NB4 (cell line): ENCODE measurements around the gene TMEM235.

Experiments used
- DNase-seq: peaks from one replicate; pipeline ENCODE4 v3.0.0; 2010; ENCODE audit warnings: low read depth
- H3K4me3 ChIP-seq: one replicate; pipeline ENCODE4 v1.5.1; 2011; ENCODE audit warnings: mild to moderate bottlenecking, low read depth, low read length, moderate library complexity
- MYC ChIP-seq: IDR thresholded peaks from 2 replicates; pipeline ENCODE4 v1.6.1; 2011; ENCODE audit warnings: low read depth, low read length
- POLR2A ChIP-seq: IDR thresholded peaks from 2 replicates; pipeline ENCODE4 v1.6.1; 2011; ENCODE audit warnings: mild to moderate bottlenecking; ENCODE audit not compliant: insufficient read length; ENCODE audit errors: extremely low read depth
- TF ChIP-seq, protein P1 (sequence below): IDR thresholded peaks from 2 replicates; pipeline ENCODE4 v1.6.1; 2011; ENCODE audit warnings: low read depth, low read length
- TF ChIP-seq, protein P2 (sequence below): IDR thresholded peaks from one replicate; pipeline ENCODE4 v1.5.1; 2012; ENCODE audit warnings: low read depth, low read length

The TMEM235 gene

GRCh38 chr17:78272181-78272913, 40.9 kb downstream of the TMEM235 start:
- no peak for DNase-seq
- H3K4me3 ChIP-seq = no peak overlapping the region

DNA sequence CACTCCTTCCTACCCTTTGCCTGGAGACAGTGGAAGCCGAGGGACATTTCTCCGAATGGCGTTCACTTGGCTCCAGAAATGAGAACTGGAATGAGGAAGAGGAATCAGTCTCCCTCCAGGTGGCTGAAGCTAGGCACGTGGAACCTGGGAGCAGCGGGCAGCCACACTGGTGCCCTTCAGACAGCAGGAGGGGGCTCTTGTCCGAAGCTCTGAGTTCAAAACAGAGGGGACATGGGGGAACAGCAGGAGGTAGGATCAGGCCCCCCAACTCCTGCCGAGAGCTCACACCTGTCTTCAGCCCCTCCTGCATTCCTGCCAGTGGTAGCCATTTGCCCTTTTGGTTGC, 41.5 kb downstream of the TMEM235 start:
- DNase-seq = no peak

More at GRCh38 chr17:78272181-78272913, 40.9 kb downstream of the TMEM235 start:
- no peak for TF ChIP-seq POLR2A
- TF ChIP-seq, protein P1, sequence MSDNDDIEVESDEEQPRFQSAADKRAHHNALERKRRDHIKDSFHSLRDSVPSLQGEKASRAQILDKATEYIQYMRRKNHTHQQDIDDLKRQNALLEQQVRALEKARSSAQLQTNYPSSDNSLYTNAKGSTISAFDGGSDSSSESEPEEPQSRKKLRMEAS = no peak
- no peak for TF ChIP-seq MYC
- TF ChIP-seq, protein P2, sequence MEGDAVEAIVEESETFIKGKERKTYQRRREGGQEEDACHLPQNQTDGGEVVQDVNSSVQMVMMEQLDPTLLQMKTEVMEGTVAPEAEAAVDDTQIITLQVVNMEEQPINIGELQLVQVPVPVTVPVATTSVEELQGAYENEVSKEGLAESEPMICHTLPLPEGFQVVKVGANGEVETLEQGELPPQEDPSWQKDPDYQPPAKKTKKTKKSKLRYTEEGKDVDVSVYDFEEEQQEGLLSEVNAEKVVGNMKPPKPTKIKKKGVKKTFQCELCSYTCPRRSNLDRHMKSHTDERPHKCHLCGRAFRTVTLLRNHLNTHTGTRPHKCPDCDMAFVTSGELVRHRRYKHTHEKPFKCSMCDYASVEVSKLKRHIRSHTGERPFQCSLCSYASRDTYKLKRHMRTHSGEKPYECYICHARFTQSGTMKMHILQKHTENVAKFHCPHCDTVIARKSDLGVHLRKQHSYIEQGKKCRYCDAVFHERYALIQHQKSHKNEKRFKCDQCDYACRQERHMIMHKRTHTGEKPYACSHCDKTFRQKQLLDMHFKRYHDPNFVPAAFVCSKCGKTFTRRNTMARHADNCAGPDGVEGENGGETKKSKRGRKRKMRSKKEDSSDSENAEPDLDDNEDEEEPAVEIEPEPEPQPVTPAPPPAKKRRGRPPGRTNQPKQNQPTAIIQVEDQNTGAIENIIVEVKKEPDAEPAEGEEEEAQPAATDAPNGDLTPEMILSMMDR = no peak

GRCh38 chr17:78273813-78274212, 42.4 kb downstream of the TMEM235 start:
- no peak overlapping the region for H3K4me3 ChIP-seq
- DNase-seq = no peak
- TF ChIP-seq, protein P2 = no peak
- TF ChIP-seq MYC (no peak), POLR2A (no peak)
- TF ChIP-seq, protein P1 = no peak

More for the DNA sequence above, 41.5 kb downstream of the TMEM235 start:
- H3K4me3 ChIP-seq = no peak overlapping the region
- TF ChIP-seq, protein P2 = no peak
- no peak for TF ChIP-seq MYC
- TF ChIP-seq, protein P1 = no peak
- TF ChIP-seq POLR2A = no peak

DNA sequence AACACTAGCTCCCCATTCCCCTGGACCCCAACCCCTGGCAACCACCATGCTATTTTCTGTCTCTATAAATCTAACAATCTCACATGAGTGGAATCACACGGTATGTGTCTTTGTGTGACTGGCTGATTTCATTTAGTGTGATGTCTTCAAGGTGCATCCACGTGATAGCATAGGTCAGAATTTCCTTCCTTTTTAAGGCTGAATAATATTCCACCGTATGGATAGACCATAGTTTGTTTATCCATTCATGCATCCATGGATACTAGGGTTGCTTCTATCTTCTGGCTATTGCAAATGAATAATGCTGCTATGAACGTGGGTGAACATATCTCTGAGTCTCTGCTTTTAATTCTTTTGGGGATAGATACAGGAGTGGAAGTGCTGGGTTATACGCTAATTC, 43.9 kb downstream of the TMEM235 start:
- no peak for DNase-seq
- H3K4me3 ChIP-seq = no peak overlapping the region
- TF ChIP-seq, protein P1 = no peak
- TF ChIP-seq POLR2A (no peak), MYC (no peak)
- TF ChIP-seq, protein P2 = no peak

DNA sequence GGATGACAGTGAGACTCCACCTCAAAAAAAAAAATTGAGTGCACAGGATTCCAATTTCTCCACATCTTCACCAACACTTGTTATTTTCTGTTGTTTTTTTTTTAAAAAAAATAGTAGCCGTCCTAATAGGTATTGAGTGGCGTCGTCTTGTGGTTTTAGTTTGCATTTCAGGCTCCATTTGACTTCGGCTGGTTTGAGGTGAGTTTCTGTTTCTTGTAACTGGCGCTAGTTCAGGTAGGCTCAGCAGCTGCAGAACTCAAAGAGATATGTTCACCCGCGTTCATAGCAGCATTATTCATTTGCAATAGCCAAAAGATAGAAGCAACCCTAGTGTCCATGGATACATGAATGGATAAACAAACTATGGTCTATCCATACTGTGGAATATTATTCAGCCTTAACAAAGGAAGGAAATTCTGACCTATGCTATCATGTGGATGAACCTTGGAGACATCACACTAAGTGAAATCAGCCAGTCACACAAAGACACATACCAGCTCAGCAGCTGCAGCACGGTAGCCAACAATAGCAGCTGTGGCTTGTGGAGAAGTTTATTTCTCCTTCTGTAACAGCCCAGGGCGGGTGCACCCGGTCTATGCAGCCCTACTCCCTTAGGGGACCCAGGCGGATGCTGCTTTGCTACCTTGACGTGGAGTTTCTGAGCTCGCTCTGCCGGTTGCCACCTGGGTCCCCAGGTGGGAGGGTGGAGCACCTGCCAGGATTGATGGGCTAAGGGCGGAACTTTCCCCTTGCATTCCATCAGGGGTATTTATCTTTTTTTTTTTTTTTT, 44.9 kb downstream of the TMEM235 start:
- TF ChIP-seq MYC (no peak), POLR2A (no peak)
- TF ChIP-seq, protein P1 = no peak
- TF ChIP-seq, protein P2 = no peak
- H3K4me3 ChIP-seq = no peak overlapping the region

More for the DNA sequence above, 44.9 kb downstream of the TMEM235 start:
- DNase-seq = no peak
